Measurements from ENCODE around the gene ITPRID1. TPM values are rescaled to one million over a fixed set of nuclear protein-coding genes. Genes with fewer than 3 reads are reported as not detected.
A peak's percentile ranks its signal among the peaks of the same experiment; 100 is the strongest.

The ITPRID1 gene
- total and polyA plus RNA-seq, 12 donors = not detected

GRCh38 chr7:31648288-31648687 is 134.4 kb downstream of the ITPRID1 start:
- TF ChIP-seq CTCF (IDR thresholded peaks at IDR 0.05) = peak in 7 of 9 donors; percentile 9 to 52 (median 45)
- intact Hi-C loops (cut with DNase I) = loop anchor here in 4 of 10 donors (5.0 to 10.0 kb wide), 6 partner anchors 84 to 663 kb away; no protein-coding TSS in a partner anchor
- Histone ChIP-seq H3K4me1 (peaks cover 0 to 5% (median 0%) of the 10 kb centered on the region in 9 donors), H3K36me3 (no peaks in the 10 kb centered on the region), H3K27ac (no peak overlapping the region), H3K9me3 (no peaks in the 10 kb centered on the region), H3K27me3 (peaks cover 0 to 5% (median 0%) of the 10 kb centered on the region in 7 donors), H3K4me3 (no peak overlapping the region)
- WGBS, 2 donors = 94 to 95% methylated on average over 1 of the region's 1 CpG
- DNase-seq = no peak
- ATAC-seq = no peak

- ATAC-seq = no peak
- Histone ChIP-seq H3K36me3 (no peaks in the 10 kb centered on the region), H3K9me3 (no peaks in the 10 kb centered on the region), H3K27ac (no peak overlapping the region), H3K4me3 (no peak overlapping the region), H3K27me3 (peaks cover 0 to 5% (median 0%) of the 10 kb centered on the region in 7 donors), H3K4me1 (peaks cover 0 to 5% (median 0%) of the 10 kb centered on the region in 9 donors)
- TF ChIP-seq CTCF (IDR thresholded peaks at IDR 0.05) = no peak
- WGBS, 2 donors = 84 to 89% methylated on average over 4 of the region's 4 CpGs
- intact Hi-C loops (cut with DNase I) = loop anchor here in 4 of 10 donors (5.0 to 10.0 kb wide), 6 partner anchors 83 to 664 kb away; no protein-coding TSS in a partner anchor
- DNase-seq = no peak
Observed at GRCh38 chr7:31648880-31649279, 135.0 kb downstream of the ITPRID1 start.

GRCh38 chr7:31651234-31652062 is 137.6 kb downstream of the ITPRID1 start:
- peaks cover 0 to 5% (median 0%) of the 10 kb centered on the region in 9 donors for H3K4me1 ChIP-seq
- no peaks in the 10 kb centered on the region for H3K27me3 ChIP-seq
- H3K9me3 ChIP-seq = no peaks in the 10 kb centered on the region
- H3K27ac ChIP-seq = no peak overlapping the region
- intact Hi-C loops (cut with DNase I) = loop anchor here in 4 of 10 donors (5.0 to 10.0 kb wide), 3 partner anchors 81 to 553 kb away; no protein-coding TSS in a partner anchor
- H3K36me3 ChIP-seq = no peaks in the 10 kb centered on the region
- ATAC-seq = no peak
- DNase-seq = no peak
- no peak for TF ChIP-seq CTCF (IDR thresholded peaks at IDR 0.05)
- H3K4me3 ChIP-seq = no peak overlapping the region
- 57 to 60% methylated on average over 7 of the region's 7 CpGs for WGBS, 2 donors

GRCh38 chr7:31652063-31652326 is 138.1 kb downstream of the ITPRID1 start:
- intact Hi-C loops (cut with DNase I) = loop anchor here in 4 of 10 donors (5.0 to 10.0 kb wide), 3 partner anchors 80 to 553 kb away; no protein-coding TSS in a partner anchor
- Histone ChIP-seq H3K27ac (no peak overlapping the region), H3K9me3 (no peaks in the 10 kb centered on the region), H3K4me3 (no peak overlapping the region), H3K4me1 (peaks cover 0 to 5% (median 0%) of the 10 kb centered on the region in 9 donors), H3K27me3 (no peaks in the 10 kb centered on the region), H3K36me3 (no peaks in the 10 kb centered on the region)
- DNase-seq (no peak), ATAC-seq (no peak)
- TF ChIP-seq CTCF (IDR thresholded peaks at IDR 0.05) = no peak

Data from heart right ventricle (tissue), 16 donors.